ENCODE measurements around the gene ZACN. TPM values are rescaled to one million over a fixed set of nuclear protein-coding genes. Genes with fewer than 3 reads are reported as not detected.

ZACN gene
- total and polyA plus RNA-seq, 2 experiments from 2014 or later = 0.85 TPM; not detected in 1

DNA sequence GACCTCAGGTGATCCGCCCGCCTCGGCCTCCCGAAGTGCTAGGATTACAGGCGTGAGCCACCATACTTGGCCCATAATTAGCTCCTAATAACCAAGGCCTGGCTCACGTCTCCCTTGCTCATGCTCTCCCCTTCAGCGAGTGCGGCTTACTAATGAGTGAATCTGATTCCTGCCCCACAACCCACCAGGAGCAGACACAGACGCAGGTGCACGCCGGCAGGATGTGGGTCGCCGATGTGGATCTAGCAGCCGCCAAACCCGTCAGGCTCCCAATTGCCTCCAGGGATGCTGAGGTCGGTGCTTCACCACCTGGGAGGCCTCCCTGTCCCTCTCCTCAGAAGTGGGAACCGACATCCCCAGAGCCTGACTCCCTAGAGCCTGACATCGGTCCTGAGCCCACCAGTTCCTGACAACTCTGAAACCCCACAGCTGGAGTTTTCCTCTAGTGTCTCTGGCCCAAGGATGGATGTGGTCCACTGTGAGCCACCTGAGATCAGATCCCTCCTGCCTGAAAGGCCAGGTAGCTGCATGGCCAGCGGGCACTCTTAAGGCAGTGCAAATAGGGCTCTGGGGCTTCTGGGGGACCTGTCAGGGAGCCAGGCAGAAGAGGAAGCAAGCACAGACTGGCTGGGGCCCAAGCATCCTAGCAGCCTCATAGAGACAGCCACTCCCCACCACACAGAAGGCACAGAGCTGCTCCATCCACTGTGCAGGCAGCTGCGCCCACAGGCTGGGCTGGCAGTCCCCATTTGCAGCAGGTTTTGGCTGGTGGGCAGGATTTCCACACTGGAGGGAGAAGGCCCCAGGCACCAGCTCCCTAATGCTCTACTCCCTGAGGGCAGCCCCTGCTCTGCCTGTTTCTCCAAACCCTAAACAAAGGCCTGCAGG lies 13.8 kb downstream of the ZACN start:
- Histone ChIP-seq H4K20me1 (ENCODE audit: insufficient read depth) (no peaks in the 10 kb centered on the region), H3K4me1 (ENCODE audit: insufficient read depth) (peaks cover 11% of the 10 kb centered on the region), H3K9me3 (ENCODE audit: low read depth) (no peaks in the 10 kb centered on the region), H3K9me2 (ENCODE audit: insufficient read depth) (no peaks in the 10 kb centered on the region), H3K4me3 (no peak overlapping the region), H3F3A (ENCODE audit: insufficient read depth) (peaks cover 33% of the 10 kb centered on the region), H3K27me3 (replicated peaks; ENCODE audit: insufficient read depth) (no peaks in the 10 kb centered on the region), H2AFZ (no peak overlapping the region), H3K4me2 (ENCODE audit: unreplicated experiment) (no peak overlapping the region), H3K9ac (no peak overlapping the region), H3K27ac (no peak overlapping the region), H3K79me2 (ENCODE audit: insufficient read depth) (0 out of 2 replicates have a peak, but pooled peaks cover 5% of the 10 kb centered on the region), H3K36me3 (ENCODE audit: low read depth) (peaks cover 16% of the 10 kb centered on the region; the same call in 1 of the 2 replicates)
- no peak for DNase-seq
- TF ChIP-seq EZH2phosphoT487 (IDR thresholded peaks at IDR 0.05; ENCODE audit: insufficient read depth, low read depth) = no peak
- in situ Hi-C loops (cut with MboI) = no loop called here
- WGBS, 2 experiments (ENCODE audit: low coverage in 1 of 2, low lambda C conversion rate in 2 of 2, missing lambda C conversion rate in 2 of 2) = 89 to 92% methylated on average over 20 of the region's 20 CpGs

DNA sequence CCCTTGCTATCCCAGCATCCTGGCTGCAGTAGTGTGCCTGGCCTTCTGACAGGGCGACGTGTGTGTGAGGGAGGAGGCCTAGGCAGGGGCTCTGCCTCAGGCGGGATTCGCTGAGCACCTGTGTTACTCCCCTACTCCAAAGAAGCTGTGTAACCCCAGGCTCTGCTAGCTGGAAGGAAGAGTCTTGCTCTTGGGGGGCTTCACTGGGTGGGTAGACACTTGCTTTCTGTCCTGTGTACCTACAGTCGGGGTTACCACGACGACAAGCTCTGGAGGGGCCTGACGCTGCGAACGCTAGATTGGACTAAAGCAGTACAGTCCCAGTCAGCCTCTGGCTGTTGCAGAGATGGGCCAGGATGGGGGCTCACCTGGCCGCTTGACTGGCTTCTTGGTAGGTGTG lies 15.1 kb downstream of the ZACN start:
- Histone ChIP-seq H3F3A (ENCODE audit: insufficient read depth) (peaks cover 33% of the 10 kb centered on the region), H3K9me2 (ENCODE audit: insufficient read depth) (no peaks in the 10 kb centered on the region), H3K4me2 (ENCODE audit: unreplicated experiment) (no peak overlapping the region), H3K9me3 (ENCODE audit: low read depth) (no peaks in the 10 kb centered on the region), H3K27me3 (replicated peaks; ENCODE audit: insufficient read depth) (no peaks in the 10 kb centered on the region), H3K4me1 (ENCODE audit: insufficient read depth) (peaks cover 11% of the 10 kb centered on the region), H4K20me1 (ENCODE audit: insufficient read depth) (no peaks in the 10 kb centered on the region), H2AFZ (no peak overlapping the region), H3K79me2 (ENCODE audit: insufficient read depth) (peaks cover 7% of the 10 kb centered on the region; the same call in 1 of the 2 replicates), H3K36me3 (ENCODE audit: low read depth) (peaks cover 22% of the 10 kb centered on the region), H3K9ac (no peak overlapping the region), H3K4me3 (no peak overlapping the region), H3K27ac (peak overlapping the region; percentile 74; the same call in 1 of the 2 replicates)
- in situ Hi-C loops (cut with MboI) = no loop called here
- DNase-seq = no peak
- 97 to 98% methylated on average over 11 of the region's 11 CpGs for WGBS, 2 experiments (ENCODE audit: low coverage in 1 of 2, low lambda C conversion rate in 2 of 2, missing lambda C conversion rate in 2 of 2)
- TF ChIP-seq EZH2phosphoT487 (IDR thresholded peaks at IDR 0.05; ENCODE audit: insufficient read depth, low read depth) (no peak), EZH2 (IDR thresholded peaks at IDR 0.05; ENCODE audit: insufficient read depth, poor library complexity, severe bottlenecking) (no peak)

DNA sequence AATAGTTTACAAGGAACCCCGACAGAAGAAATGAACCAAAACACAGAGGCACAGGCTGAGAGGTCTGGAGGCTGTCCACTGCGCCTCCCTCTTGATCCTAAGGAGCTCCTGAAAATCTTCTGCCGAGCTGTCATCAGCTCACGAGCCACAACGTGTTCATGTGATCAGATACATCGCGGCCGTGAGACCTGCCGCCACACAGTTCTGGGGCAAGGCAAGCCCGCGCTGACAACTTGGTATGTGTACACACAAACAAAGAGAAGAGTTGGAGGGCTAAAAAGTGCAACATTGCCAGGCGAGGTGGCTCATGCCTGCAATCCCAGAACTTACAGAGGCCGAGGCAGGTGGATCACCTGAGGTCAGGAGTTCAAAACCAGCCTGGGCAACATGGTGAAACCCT lies 17.0 kb downstream of the ZACN start:
- peaks cover 11% of the 10 kb centered on the region for H3K4me1 ChIP-seq (ENCODE audit: insufficient read depth)
- WGBS, 2 experiments (ENCODE audit: low coverage in 1 of 2, low lambda C conversion rate in 2 of 2, missing lambda C conversion rate in 2 of 2) = 97% methylated on average over 13 of the region's 13 CpGs
- TF ChIP-seq EZH2phosphoT487 (IDR thresholded peaks at IDR 0.05; ENCODE audit: insufficient read depth, low read depth) (no peak), EZH2 (IDR thresholded peaks at IDR 0.05; ENCODE audit: insufficient read depth, poor library complexity, severe bottlenecking) (no peak)
- H3K9ac ChIP-seq = no peak overlapping the region
- no peak overlapping the region for H2AFZ ChIP-seq
- no peaks in the 10 kb centered on the region for H4K20me1 ChIP-seq (ENCODE audit: insufficient read depth)
- no peaks in the 10 kb centered on the region for H3K27me3 ChIP-seq (replicated peaks; ENCODE audit: insufficient read depth)
- H3K27ac ChIP-seq = peak overlapping the region; percentile 74; the same call in 1 of the 2 replicates
- peaks cover 10% of the 10 kb centered on the region; the same call in 1 of the 2 replicates for H3K79me2 ChIP-seq (ENCODE audit: insufficient read depth)
- H3K4me2 ChIP-seq (ENCODE audit: unreplicated experiment) = no peak overlapping the region
- no peak overlapping the region for H3K4me3 ChIP-seq
- no peaks in the 10 kb centered on the region for H3K9me3 ChIP-seq (ENCODE audit: low read depth)
- H3F3A ChIP-seq (ENCODE audit: insufficient read depth) = peaks cover 33% of the 10 kb centered on the region
- DNase-seq = no peak
- H3K9me2 ChIP-seq (ENCODE audit: insufficient read depth) = no peaks in the 10 kb centered on the region
- in situ Hi-C loops (cut with MboI) = no loop called here
- peaks cover 39% of the 10 kb centered on the region for H3K36me3 ChIP-seq (ENCODE audit: low read depth)

- no peaks in the 10 kb centered on the region for H4K20me1 ChIP-seq (ENCODE audit: insufficient read depth)
- H3K9me2 ChIP-seq (ENCODE audit: insufficient read depth) = no peaks in the 10 kb centered on the region
- H3K4me3 ChIP-seq = no peak overlapping the region
- no peaks in the 10 kb centered on the region for H3K9me3 ChIP-seq (ENCODE audit: low read depth)
- no peak for TF ChIP-seq EZH2phosphoT487 (IDR thresholded peaks at IDR 0.05; ENCODE audit: insufficient read depth, low read depth)
- TF ChIP-seq EZH2 (IDR thresholded peaks at IDR 0.05; ENCODE audit: insufficient read depth, poor library complexity, severe bottlenecking) = no peak
- H3K27ac ChIP-seq = no peak overlapping the region
- H3K4me2 ChIP-seq (ENCODE audit: unreplicated experiment) = no peak overlapping the region
- no peak for DNase-seq
- H2AFZ ChIP-seq = no peak overlapping the region
- peaks cover 11% of the 10 kb centered on the region for H3K4me1 ChIP-seq (ENCODE audit: insufficient read depth)
- H3K27me3 ChIP-seq (replicated peaks; ENCODE audit: insufficient read depth) = no peaks in the 10 kb centered on the region
- peaks cover 33% of the 10 kb centered on the region for H3F3A ChIP-seq (ENCODE audit: insufficient read depth)
- in situ Hi-C loops (cut with MboI) = no loop called here
- peaks cover 29% of the 10 kb centered on the region for H3K79me2 ChIP-seq (ENCODE audit: insufficient read depth)
- H3K9ac ChIP-seq = no peak overlapping the region
- peaks cover 47% of the 10 kb centered on the region for H3K36me3 ChIP-seq (ENCODE audit: low read depth)
- WGBS, 2 experiments (ENCODE audit: low coverage in 1 of 2, low lambda C conversion rate in 2 of 2, missing lambda C conversion rate in 2 of 2) = 93 to 97% methylated on average over 18 to 19 of the region's 19 CpGs
Measured at GRCh38 chr17:76097716-76098295, 18.8 kb downstream of the ZACN start.

All from GM23248 (cell line).